Frontal cortex (tissue), 4 donors: ENCODE data around the gene PLCB1. TPM values are rescaled to one million over a fixed set of nuclear protein-coding genes. Genes with fewer than 3 reads are reported as not detected.

Experiments used
- DNase-seq, 2 donors: peaks; one replicate each; pipeline ENCODE4 v3.0.0; 2012; ENCODE audit warnings: low spot score in 2 of 2
- FAIRE-seq: peaks from 2 replicates; lab custom pipeline; 2012; peaks lifted over from hg19 to GRCh38; lab: Jason Lieb, UNC
- total RNA-seq: library from RNA; depleted of rRNA; stranded (reverse); fragments of >200 nt; gene quantifications from one replicate; pipeline ENCODE4 v1.2.3, GENCODE V29; 2014
- donor health status: control.
- donor health status: control.
- donor health status: control.

The PLCB1 gene
- total RNA-seq, 1 donor from 2014 or later, result 48.9 TPM

- DNase-seq (no peak), FAIRE-seq (no peak)
Observed at GRCh38 chr20:8128291-8129060, 3.6 kb upstream of the PLCB1 start.

- FAIRE-seq (no peak), DNase-seq (no peak)
Observed at GRCh38 chr20:8129211-8129976, 2.7 kb upstream of the PLCB1 start.

GRCh38 chr20:8130840-8131526, 1.1 kb upstream of the PLCB1 start:
- no peak for FAIRE-seq
- DNase-seq, result no peak

- DNase-seq (peak; percentile 33 to 42), FAIRE-seq (no peak)
Observed at GRCh38 chr20:8132484-8133309, 631 bp downstream of the PLCB1 start.

- FAIRE-seq, result no peak
Observed at GRCh38 chr20:8133310-8133768, 1.3 kb downstream of the PLCB1 start.

GRCh38 chr20:8133851-8134451, 1.9 kb downstream of the PLCB1 start:
- DNase-seq (no peak), FAIRE-seq (no peak)

More at GRCh38 chr20:8133310-8133768, 1.3 kb downstream of the PLCB1 start:
- DNase-seq, result no peak

GRCh38 chr20:8139899-8140298, 7.8 kb downstream of the PLCB1 start:
- no peak for FAIRE-seq
- DNase-seq, result no peak

- FAIRE-seq (no peak), DNase-seq (no peak)
Observed at GRCh38 chr20:8143474-8143873, 11.4 kb downstream of the PLCB1 start.

GRCh38 chr20:8144282-8145245, 12.5 kb downstream of the PLCB1 start:
- no peak for DNase-seq
- FAIRE-seq, result no peak

- DNase-seq (no peak), FAIRE-seq (no peak)
Observed at GRCh38 chr20:8145246-8146168, 13.4 kb downstream of the PLCB1 start.

GRCh38 chr20:8147476-8147875, 15.4 kb downstream of the PLCB1 start:
- no peak for FAIRE-seq
- DNase-seq, result no peak

- DNase-seq, result no peak
- FAIRE-seq, result no peak
Observed at GRCh38 chr20:8148501-8148900, 16.4 kb downstream of the PLCB1 start.

GRCh38 chr20:8150591-8150990, 18.5 kb downstream of the PLCB1 start:
- DNase-seq, result no peak
- no peak for FAIRE-seq

GRCh38 chr20:8151372-8151771, 19.3 kb downstream of the PLCB1 start:
- no peak for FAIRE-seq
- DNase-seq, result no peak

GRCh38 chr20:8152183-8152582, 20.1 kb downstream of the PLCB1 start:
- DNase-seq, result no peak
- FAIRE-seq, result no peak

GRCh38 chr20:8152847-8153246, 20.8 kb downstream of the PLCB1 start:
- FAIRE-seq (no peak), DNase-seq (no peak)

- FAIRE-seq (no peak), DNase-seq (no peak)
Observed at GRCh38 chr20:8153281-8153908, 21.3 kb downstream of the PLCB1 start.
